GM12875 (cell line): Measurements from ENCODE around the gene TMEM60.

Experiments
- H3K4me3 ChIP-seq: one replicate; pipeline ENCODE4 v1.5.1; 2011; ENCODE audit warnings: low read depth, low read length, control low read depth
- CTCF ChIP-seq: IDR thresholded peaks from 2 replicates; pipeline ENCODE4 v1.5.1; 2011; ENCODE audit warnings: low read depth, mild to moderate bottlenecking, control low read depth, inconsistent platforms, low read length, moderate library complexity, borderline replicate concordance; ENCODE audit not compliant: insufficient read depth

Gene TMEM60

GRCh38 chr7:77798394-77799077 lies at the start of gene TMEM60, which contains the start of gene PHTF2:
Gene TMEM60, minus strand, starts transcription at chr7:77798434. Its CDS starts 4,061 bp downstream, at chr7:77794373.
Gene PHTF2, plus strand, starts transcription at chr7:77798773.
- TF ChIP-seq CTCF = peak; percentile 72
- peak within 1 kb of the TSS; percentile 93 for H3K4me3 ChIP-seq

- no peak overlapping the region for H3K4me3 ChIP-seq
- TF ChIP-seq CTCF = no peak
These were observed 48.3 kb upstream of the TMEM60 start for GRCh38 chr7:77846317-77847092.

GRCh38 chr7:77843194-77843593 lies 45.0 kb upstream of the TMEM60 start:
- H3K4me3 ChIP-seq = no peak overlapping the region
- TF ChIP-seq CTCF = no peak

GRCh38 chr7:77839919-77840318 lies 41.7 kb upstream of the TMEM60 start:
- TF ChIP-seq CTCF = no peak
- H3K4me3 ChIP-seq = no peak overlapping the region

- H3K4me3 ChIP-seq = no peak overlapping the region
- TF ChIP-seq CTCF = no peak
These were observed 40.8 kb upstream of the TMEM60 start for GRCh38 chr7:77838929-77839491.

- H3K4me3 ChIP-seq = no peak overlapping the region
- TF ChIP-seq CTCF = no peak
These were observed 39.7 kb upstream of the TMEM60 start for GRCh38 chr7:77837966-77838365.
